ENCODE results near the gene SH3BP5L. TPM values are rescaled to one million over a fixed set of nuclear protein-coding genes. Genes with fewer than 3 reads are reported as not detected.

Gene SH3BP5L
- total and polyA plus RNA-seq, 4 donors, result 16.4 to 25.5 (median 17.5) TPM

GRCh38 chr1:248872752-248873408 is 47.2 kb upstream of the SH3BP5L start:
- Histone ChIP-seq H3K27ac (ENCODE audit: low read depth in 1 of 2, low read length in 1 of 2) (peak overlapping the region; percentile 93 to 98), H3K9me3 (ENCODE audit: control insufficient read depth in 4 of 4, insufficient read depth in 3 of 4, low read length in 3 of 4) (no peaks in the 10 kb centered on the region), H3K27me3 (ENCODE audit: control insufficient read depth in 3 of 3, insufficient read depth in 3 of 3, low read length in 2 of 3) (no peaks in the 10 kb centered on the region), H3K4me3 (peak overlapping the region; percentile 73), H3K36me3 (ENCODE audit: control insufficient read depth in 4 of 4, insufficient read depth in 4 of 4, low read length in 4 of 4) (no peaks in the 10 kb centered on the region), H3K4me1 (ENCODE audit: control insufficient read depth in 5 of 5, insufficient read depth in 5 of 5, low read length in 5 of 5) (peaks cover 0 to 3% (median 0%) of the 10 kb centered on the region in 5 donors), H3K9ac (ENCODE audit: insufficient read depth in 1 of 2, low read length in 2 of 2) (peak overlapping the region; percentile 75 to 100)
- DNase-seq (peak; percentile 79 to 86 (median 80)), ATAC-seq (ENCODE audit: insufficient read depth, low FRiP score) (peak; percentile 70)
- TF ChIP-seq CTCF (IDR thresholded peaks at IDR 0.05; ENCODE audit: control extremely low read depth, extremely low read depth), result no peak
- 1 to 4% methylated on average over 30 to 31 of the region's 31 CpGs for WGBS, 2 donors

GRCh38 chr1:248871837-248872401 is 46.2 kb upstream of the SH3BP5L start:
- H3K9ac ChIP-seq (ENCODE audit: insufficient read depth in 1 of 2, low read length in 2 of 2), result no peak overlapping the region
- WGBS, 2 donors, result 97 to 98% methylated on average over 3 of the region's 3 CpGs
- no peak for ATAC-seq (ENCODE audit: insufficient read depth, low FRiP score)
- no peak overlapping the region for H3K4me3 ChIP-seq
- DNase-seq, result peak in 2 of 3 donors; percentile 16 to 18
- H3K9me3 ChIP-seq (ENCODE audit: control insufficient read depth in 4 of 4, insufficient read depth in 3 of 4, low read length in 3 of 4), result no peaks in the 10 kb centered on the region
- H3K4me1 ChIP-seq (ENCODE audit: control insufficient read depth in 5 of 5, insufficient read depth in 5 of 5, low read length in 5 of 5), result peaks cover 0 to 3% (median 0%) of the 10 kb centered on the region in 5 donors
- TF ChIP-seq CTCF (IDR thresholded peaks at IDR 0.05; ENCODE audit: control extremely low read depth, extremely low read depth), result no peak
- H3K36me3 ChIP-seq (ENCODE audit: control insufficient read depth in 4 of 4, insufficient read depth in 4 of 4, low read length in 4 of 4), result no peaks in the 10 kb centered on the region
- peak overlapping the region in 1 of 2 donors; percentile 56 for H3K27ac ChIP-seq (ENCODE audit: low read depth in 1 of 2, low read length in 1 of 2)
- H3K27me3 ChIP-seq (ENCODE audit: control insufficient read depth in 3 of 3, insufficient read depth in 3 of 3, low read length in 2 of 3), result no peaks in the 10 kb centered on the region

- TF ChIP-seq CTCF (IDR thresholded peaks at IDR 0.05; ENCODE audit: control extremely low read depth, extremely low read depth), result no peak
- ATAC-seq (ENCODE audit: insufficient read depth, low FRiP score) (peak; percentile 56), DNase-seq (peak; percentile 84 to 90 (median 88))
- Histone ChIP-seq H3K36me3 (ENCODE audit: control insufficient read depth in 4 of 4, insufficient read depth in 4 of 4, low read length in 4 of 4) (no peaks in the 10 kb centered on the region), H3K4me3 (peak overlapping the region; percentile 30), H3K9ac (ENCODE audit: insufficient read depth in 1 of 2, low read length in 2 of 2) (peak overlapping the region in 1 of 2 donors; percentile 20), H3K4me1 (ENCODE audit: control insufficient read depth in 5 of 5, insufficient read depth in 5 of 5, low read length in 5 of 5) (peaks cover 0 to 25% (median 4%) of the 10 kb centered on the region in 5 donors), H3K27me3 (ENCODE audit: control insufficient read depth in 3 of 3, insufficient read depth in 3 of 3, low read length in 2 of 3) (no peaks in the 10 kb centered on the region), H3K27ac (ENCODE audit: low read depth in 1 of 2, low read length in 1 of 2) (peak overlapping the region; percentile 11 to 65), H3K9me3 (ENCODE audit: control insufficient read depth in 4 of 4, insufficient read depth in 3 of 4, low read length in 3 of 4) (no peaks in the 10 kb centered on the region)
- WGBS, 2 donors, result 9 to 11% methylated on average over 39 to 46 of the region's 46 CpGs
These were observed 37.5 kb upstream of the SH3BP5L start for GRCh38 chr1:248862998-248863881.

Measured in lung (tissue), 12 donors.